HG03571 (cell line): ENCODE data around the gene DNAAF1.

Source experiments
- ATAC-seq: cut with Tn5 transposase; IDR thresholded peaks from one replicate; pipeline ENCODE4 v1.9.1; 2021; ENCODE audit not compliant: unreplicated experiment

Gene DNAAF1

DNA sequence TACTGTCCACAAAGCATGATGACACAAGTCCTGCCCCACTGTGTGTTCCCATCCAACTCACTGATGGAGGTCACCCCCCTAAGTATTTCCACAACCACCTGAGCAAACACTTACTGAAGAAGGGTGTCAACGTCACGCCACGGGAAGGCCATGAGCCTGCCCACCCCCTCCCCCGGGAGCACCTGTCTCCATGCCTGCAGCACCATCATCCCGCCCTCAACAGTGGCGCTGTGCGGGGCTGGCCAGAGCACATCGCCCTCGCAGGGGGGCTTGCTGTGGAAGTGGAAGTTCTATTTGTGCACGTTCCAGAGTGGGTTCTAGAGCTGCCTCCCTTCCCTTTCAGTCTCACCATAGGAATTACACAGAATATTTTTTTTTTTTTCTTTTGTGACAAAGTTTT lies 24.1 kb upstream of the DNAAF1 start:
- no peak for ATAC-seq

GRCh38 chr16:84124257-84125073 lies 20.6 kb upstream of the DNAAF1 start:
- no peak for ATAC-seq

- ATAC-seq: no peak
These were observed 14.0 kb upstream of the DNAAF1 start for GRCh38 chr16:84131117-84131516.

- ATAC-seq: no peak
These were observed 12.4 kb upstream of the DNAAF1 start for GRCh38 chr16:84132527-84133285.

GRCh38 chr16:84136331-84137125 lies 8.6 kb upstream of the DNAAF1 start:
- no peak for ATAC-seq

- no peak for ATAC-seq
These were observed 7.8 kb upstream of the DNAAF1 start for GRCh38 chr16:84137287-84137686.

- no peak for ATAC-seq
These were observed 7.2 kb upstream of the DNAAF1 start for GRCh38 chr16:84137769-84138357.

GRCh38 chr16:84138500-84138823 lies 6.6 kb upstream of the DNAAF1 start:
- ATAC-seq: no peak

- no peak for ATAC-seq
These were observed 6.1 kb upstream of the DNAAF1 start for GRCh38 chr16:84138824-84139627.

DNA sequence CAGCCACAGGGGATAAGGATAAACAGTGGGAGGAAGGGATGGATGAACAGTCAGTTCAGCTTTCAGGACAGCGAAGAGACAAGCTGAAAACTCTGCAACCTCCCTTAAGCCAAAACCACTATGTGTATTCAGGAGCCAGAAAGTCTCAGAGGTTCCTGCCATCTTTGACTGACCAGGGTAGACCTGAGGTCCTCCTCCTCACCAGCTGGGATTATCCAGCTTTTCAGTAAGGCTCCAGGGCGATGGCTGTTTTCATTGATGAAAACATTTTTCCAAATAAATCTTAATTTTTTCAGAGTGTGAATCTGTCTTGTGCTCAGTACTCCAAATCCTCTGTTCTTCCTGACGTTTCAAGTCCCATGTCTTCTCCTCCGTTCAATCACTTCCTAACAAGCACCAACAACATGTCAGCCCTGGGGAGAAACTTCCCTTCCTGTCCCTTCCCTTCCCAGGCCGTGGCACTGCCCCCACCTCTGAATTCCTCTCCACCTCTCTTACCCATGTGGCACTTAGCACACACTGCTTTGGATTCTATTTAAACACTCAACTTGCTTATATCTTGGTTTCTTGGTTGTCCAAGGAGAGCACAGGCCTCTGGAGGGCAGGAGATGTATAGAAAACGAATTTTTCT lies 5.4 kb upstream of the DNAAF1 start:
- no peak for ATAC-seq

- ATAC-seq: no peak
These were observed 3.9 kb upstream of the DNAAF1 start for GRCh38 chr16:84141143-84141670.

DNA sequence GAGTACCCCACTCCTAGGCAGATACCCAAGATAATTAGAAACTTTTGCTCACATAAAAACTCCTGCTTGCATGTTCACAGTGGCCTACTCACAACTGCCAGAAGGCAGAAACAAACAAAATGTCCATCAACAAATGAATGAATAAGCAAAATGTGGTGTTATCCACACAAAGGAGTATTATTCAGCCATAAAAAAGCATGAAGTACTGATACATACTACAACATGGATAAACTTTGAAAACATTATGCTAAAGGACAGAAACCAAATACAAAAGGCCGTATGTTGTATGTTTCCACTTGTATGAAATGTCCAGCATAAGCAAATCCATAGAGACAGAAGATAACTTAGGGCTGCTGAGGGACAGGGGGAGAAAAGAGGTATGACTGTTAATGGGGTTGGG lies 2.0 kb upstream of the DNAAF1 start:
- ATAC-seq: no peak

GRCh38 chr16:84143784-84144199 lies 1.3 kb upstream of the DNAAF1 start:
- ATAC-seq: no peak

- ATAC-seq: no peak
These were observed 774 bp upstream of the DNAAF1 start for GRCh38 chr16:84144209-84144858.

DNA sequence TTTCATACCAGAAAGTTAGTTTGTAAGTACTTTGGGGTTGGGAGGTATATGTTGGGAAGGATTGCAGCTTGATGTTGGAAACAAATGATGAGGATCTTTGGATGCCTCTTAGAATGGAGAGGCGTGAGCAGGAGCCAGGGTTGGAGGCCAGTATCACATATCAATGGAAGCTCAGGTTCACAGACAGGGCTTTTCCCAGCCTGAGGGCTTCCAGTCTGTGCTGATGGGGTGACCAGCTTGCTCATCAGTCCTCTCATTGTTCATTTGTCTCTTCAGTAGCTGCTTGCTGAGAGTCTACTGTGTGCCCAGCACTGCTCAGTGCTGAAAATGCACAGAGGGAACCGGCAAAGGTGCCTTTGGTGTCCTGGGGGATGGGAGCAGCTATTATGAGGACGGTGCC lies 5.8 kb downstream of the DNAAF1 start:
- ATAC-seq: no peak

- ATAC-seq: no peak
These were observed 8.6 kb downstream of the DNAAF1 start for GRCh38 chr16:84153660-84154214.

GRCh38 chr16:84155226-84155625 lies 10.1 kb downstream of the DNAAF1 start:
- no peak for ATAC-seq

- no peak for ATAC-seq
These were observed 10.7 kb downstream of the DNAAF1 start for GRCh38 chr16:84155771-84156170.

DNA sequence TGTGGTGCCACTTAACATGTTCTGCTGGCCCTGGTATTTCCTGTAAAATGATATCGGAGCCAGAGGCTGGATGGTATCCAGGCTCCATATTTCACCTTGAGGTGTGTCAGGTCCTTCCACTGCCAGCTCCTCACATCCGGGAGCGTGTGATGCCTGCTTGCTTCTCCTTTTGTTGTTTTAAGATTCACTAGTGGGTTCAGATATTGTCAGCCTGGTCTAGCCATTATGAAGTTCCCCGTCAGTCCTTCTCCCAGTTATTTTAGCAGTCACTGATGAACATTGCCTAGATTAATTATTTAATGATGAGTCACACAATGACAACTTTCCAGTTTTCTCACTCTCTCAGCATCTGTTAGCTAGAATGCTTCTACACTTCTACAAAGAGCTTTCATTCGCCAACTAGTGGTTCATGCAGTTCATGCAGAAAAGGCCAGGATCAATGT lies 11.3 kb downstream of the DNAAF1 start:
- ATAC-seq: no peak
